Stimulated activated CD8-positive, alpha-beta memory T cell treated with anti-CD3 and anti-CD28 coated beads, Interleukin-12 subunit alpha, Interleukin-12 subunit beta, amount 100 ng/mL, for 24 hours (primary cell): ENCODE results near the gene TIGD1.

Source experiments
- DNase-seq: peaks from one replicate; pipeline ENCODE4 v3.0.0-alpha.2; 2020; ENCODE audit errors: extremely low read depth

TIGD1 gene

GRCh38 chr2:232501794-232502390 is 48.5 kb downstream of the TIGD1 start:
- no peak for DNase-seq

DNA sequence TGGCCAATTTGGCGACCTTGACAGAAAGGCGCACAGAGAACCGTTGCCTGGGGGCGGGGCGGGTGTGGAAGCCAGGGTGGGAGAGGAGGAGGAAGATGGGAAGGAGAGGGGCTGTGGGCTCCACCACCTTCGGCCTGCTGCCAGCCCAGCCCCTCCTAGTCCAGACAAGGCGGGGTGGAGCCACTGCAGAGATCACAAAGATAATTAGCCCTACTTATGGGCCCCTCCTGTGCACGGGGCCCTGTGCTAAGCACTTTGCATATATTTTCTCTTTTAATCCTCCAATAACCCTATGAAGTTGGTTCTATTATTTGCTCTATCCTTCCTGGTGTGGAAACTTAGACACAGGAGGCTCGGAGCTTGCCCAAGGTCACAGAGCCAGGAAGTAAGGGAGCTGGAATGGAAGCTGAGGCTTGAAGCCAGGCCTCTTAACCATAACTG is 49.0 kb downstream of the TIGD1 start:
- no peak for DNase-seq

- DNase-seq, result no peak
Measured at GRCh38 chr2:232498452-232498851, 51.9 kb downstream of the TIGD1 start.
